Measurements from ENCODE around the gene GDI1.
"Not testable (repeated sequence)": the region's sequence is repeated elsewhere in the genome, so short reads cannot be mapped to it uniquely, and the experiment has no call there.

Gene GDI1

DNA sequence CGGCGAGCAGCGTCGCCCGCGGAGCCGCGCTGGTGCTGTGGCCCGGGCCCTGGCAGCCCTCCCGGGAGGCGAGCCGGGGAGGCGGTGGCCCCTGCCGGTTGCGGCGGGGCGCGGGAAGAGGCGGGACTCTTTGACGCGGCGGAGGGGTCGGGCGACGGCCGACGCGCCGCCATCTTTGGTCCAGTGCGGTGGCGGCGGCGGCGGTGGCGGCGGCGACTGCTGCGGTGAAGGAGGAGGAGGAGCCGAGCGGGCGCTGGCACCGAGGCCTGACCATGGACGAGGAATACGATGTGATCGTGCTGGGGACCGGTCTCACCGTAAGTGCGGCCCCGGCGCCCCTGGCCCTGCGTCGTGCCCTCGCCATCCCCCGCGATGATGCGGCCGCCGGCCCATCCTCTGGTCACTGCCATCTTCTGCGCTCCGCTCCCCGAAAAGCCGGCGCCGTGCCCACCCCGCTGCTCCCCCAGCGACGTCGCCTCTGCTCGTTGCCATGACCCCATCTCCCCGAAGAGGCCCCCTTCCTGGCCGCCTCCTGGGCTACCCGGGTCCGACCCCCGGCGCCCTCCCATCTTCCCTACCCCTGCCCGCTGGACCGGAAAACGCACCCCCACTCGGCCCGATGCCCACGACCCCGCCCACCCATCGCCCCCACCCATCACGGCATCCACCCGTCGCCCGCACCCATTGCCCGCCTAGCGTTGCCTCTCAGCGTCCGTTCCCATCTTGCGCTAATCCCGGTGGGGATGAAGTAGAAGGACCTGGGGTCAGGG is at the start of gene GDI1:
TSS of gene GDI1 (plus strand) at position 172 of the 770 bp plus-strand sequence. CDS start at position 273, 101 bp downstream.
- Histone ChIP-seq H3K4me3 (peak within 1 kb of the TSS; percentile 66 to 83 (median 77)), H4K20me1 (peaks cover 5 to 81% (median 52%) of the 10 kb centered on the region in 11 experiments; a peak in 20 of 22 replicates), H3K9ac (peak within 1 kb of the TSS; percentile 79 to 89 (median 84)), H3K36me3 (peaks cover 20 to 74% (median 56%) of the 10 kb centered on the region in 11 experiments; a peak in 21 of 22 replicates), H3K9me3 (replicated peaks in 1 of 11) (peaks cover 0 to 29% (median 12%) of the 10 kb centered on the region in 11 experiments; a peak in 12 of 22 replicates), H3K4me2 (peak within 1 kb of the TSS; percentile 79 to 90 (median 86)), H3K4me1 (peaks cover 13 to 40% (median 22%) of the 10 kb centered on the region in 10 experiments; a peak in 19 of 20 replicates), H3K27ac (peak within 1 kb of the TSS; percentile 73 to 90 (median 86); a peak in 21 of 22 replicates), H3K27me3 (peaks cover 3 to 51% (median 33%) of the 10 kb centered on the region in 11 experiments; a peak in 16 of 22 replicates)
- no peak for TF ChIP-seq Cebpa-rat (IDR thresholded peaks at IDR 0.05)

DNA sequence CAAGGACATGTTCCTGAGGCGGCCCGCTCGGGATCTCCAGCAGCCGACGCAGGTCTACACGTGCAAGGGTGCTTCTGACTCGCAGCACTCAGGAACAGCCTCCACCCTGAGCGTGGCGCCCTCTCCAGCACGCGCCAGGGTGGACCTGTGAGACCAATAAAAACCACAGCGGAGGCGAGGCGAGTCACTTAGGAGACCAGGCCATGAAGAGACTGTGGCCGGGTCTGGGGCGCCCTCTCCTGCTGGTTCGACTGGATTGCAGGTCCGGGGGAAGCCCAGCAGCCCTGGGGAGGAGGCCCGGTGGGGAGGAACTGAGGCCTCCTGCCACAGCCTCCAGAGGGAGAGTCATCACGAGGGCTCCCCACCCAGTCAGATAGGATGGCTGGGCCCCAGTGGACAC is 48.9 kb upstream of the GDI1 start:
- H3K4me2 ChIP-seq, H3K36me3 ChIP-seq, H3K4me1 ChIP-seq, H3K27ac ChIP-seq, H3K4me3 ChIP-seq, H3K27me3 ChIP-seq, H3K9ac ChIP-seq, H4K20me1 ChIP-seq: not testable (repeated sequence)
- peaks cover 0 to 14% (median 6%) of the 10 kb centered on the region in 11 experiments; a peak in 5 of 22 replicates for H3K9me3 ChIP-seq (replicated peaks in 1 of 11)

DNA sequence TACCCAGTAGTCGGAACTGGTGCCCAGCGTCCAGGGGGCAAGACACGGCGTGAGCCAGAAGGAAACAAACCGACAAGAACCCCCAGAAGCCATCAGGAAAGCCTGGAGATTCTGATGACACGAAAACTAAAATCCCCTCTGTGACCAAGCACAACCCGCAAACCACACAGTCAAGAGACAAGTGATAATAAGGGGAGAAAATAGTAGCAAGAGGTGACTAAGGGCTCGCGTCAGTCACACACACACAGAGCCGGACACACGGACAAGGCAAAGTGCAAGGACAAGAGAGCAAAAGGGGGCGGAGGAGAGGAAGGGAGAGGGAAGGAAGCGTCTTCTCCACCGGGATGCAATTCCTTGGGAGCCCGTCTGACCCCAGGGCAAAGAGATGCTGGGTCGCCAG is 48.3 kb upstream of the GDI1 start:
- not testable (repeated sequence) for H3K27ac ChIP-seq, H3K36me3 ChIP-seq, H3K4me1 ChIP-seq, H3K4me3 ChIP-seq, H3K4me2 ChIP-seq, H3K27me3 ChIP-seq, H4K20me1 ChIP-seq, H3K9ac ChIP-seq
- peaks cover 0 to 11% (median 6%) of the 10 kb centered on the region in 11 experiments; a peak in 5 of 22 replicates for H3K9me3 ChIP-seq (replicated peaks in 1 of 11)

DNA sequence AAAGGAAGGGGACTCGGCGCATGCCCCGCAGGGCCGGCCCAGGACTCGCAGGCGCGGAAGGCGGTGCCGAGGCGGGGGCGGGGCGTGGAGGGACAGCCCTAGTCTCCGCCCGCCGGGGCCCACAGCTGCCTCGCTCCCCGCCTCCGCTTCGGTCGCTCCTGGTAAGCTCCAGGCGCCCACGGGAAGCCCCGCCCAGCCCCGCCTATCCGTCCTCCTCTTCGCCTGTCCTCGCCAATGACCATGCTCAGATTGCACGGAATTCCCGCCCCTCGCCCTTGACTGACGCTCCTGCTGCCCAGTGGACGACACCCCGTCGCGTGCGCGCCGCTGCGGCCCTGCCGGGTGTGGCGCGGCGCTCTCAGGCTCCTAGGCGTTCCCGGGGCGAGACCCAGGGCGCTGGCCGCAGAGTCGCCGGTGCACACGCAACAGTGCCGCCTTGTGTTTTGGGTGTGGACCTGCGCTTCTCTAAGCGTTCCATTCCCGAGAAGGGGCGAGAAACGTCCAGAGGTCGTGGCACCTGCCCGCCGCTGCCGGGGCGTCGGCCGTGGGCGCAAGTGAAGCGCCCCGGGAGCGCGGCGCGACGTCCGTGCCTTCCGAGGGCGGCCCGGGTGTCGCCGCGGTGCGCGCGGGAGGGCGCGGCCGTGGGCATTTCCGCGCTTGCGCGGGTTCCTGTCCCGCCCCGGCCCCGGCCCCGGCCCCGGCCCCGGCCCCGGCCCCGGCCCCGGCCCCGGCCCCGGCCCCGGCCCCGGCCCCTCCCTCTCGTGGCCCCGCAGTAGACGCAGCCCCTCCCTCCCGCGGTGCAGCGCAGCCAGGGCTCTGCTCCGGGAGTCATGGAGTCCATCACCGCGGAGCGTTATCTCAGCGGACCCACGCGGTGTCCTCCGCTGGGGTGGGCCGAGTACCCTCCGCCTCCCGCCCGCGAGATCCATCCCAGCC is 46.9 kb upstream of the GDI1 start:
- not testable (repeated sequence) for H3K4me2 ChIP-seq; H3K27ac ChIP-seq; H4K20me1 ChIP-seq; H3K9ac ChIP-seq; H3K27me3 ChIP-seq; H3K4me1 ChIP-seq; H3K9me3 ChIP-seq (replicated peaks in 1 of 11); H3K4me3 ChIP-seq; H3K36me3 ChIP-seq

DNA sequence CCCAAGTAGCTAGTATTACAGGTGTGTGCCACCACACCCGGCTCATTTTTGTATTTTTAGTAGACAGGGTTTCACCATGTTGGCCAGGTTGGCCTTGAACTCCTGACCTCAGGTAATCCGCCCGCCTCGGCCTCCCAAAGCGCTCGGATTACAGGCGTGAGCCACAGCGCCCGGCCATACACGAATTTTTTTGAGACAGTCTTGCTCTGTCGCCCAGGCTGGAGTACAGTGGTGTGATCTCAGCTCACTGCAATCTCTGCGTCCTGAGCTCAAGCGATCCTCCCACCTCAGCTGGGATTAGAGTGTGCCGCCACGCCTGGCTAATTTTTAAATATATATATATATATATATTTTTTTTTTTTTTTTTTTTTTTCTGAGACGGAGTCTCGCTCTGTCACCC is 40.6 kb upstream of the GDI1 start:
- Histone ChIP-seq H3K9ac (peak overlapping the region in 9 of 11 experiments; percentile 94 to 100 (median 96); a peak in 18 of 22 replicates), H3K27ac (peak overlapping the region in 6 of 11 experiments; percentile 97 to 99 (median 98); a peak in 9 of 22 replicates), H3K4me2 (peak overlapping the region in 9 of 11 experiments; percentile 14 to 90 (median 82); a peak in 16 of 22 replicates), H4K20me1 (peaks cover 24 to 27% (median 26%) of the 10 kb centered on the region in 11 experiments; a peak in 21 of 22 replicates), H3K36me3 (peaks cover 22 to 26% (median 24%) of the 10 kb centered on the region in 11 experiments), H3K27me3 (peaks cover 0 to 23% (median 5%) of the 10 kb centered on the region in 11 experiments; a peak in 8 of 22 replicates), H3K4me1 (peaks cover 0 to 20% (median 9%) of the 10 kb centered on the region in 10 experiments; a peak in 13 of 20 replicates), H3K4me3 (peak overlapping the region in 7 of 10 experiments; percentile 54 to 86 (median 78); a peak in 12 of 20 replicates), H3K9me3 (replicated peaks in 1 of 11) (peaks cover 16 to 38% (median 28%) of the 10 kb centered on the region in 11 experiments; a peak in 21 of 22 replicates)

DNA sequence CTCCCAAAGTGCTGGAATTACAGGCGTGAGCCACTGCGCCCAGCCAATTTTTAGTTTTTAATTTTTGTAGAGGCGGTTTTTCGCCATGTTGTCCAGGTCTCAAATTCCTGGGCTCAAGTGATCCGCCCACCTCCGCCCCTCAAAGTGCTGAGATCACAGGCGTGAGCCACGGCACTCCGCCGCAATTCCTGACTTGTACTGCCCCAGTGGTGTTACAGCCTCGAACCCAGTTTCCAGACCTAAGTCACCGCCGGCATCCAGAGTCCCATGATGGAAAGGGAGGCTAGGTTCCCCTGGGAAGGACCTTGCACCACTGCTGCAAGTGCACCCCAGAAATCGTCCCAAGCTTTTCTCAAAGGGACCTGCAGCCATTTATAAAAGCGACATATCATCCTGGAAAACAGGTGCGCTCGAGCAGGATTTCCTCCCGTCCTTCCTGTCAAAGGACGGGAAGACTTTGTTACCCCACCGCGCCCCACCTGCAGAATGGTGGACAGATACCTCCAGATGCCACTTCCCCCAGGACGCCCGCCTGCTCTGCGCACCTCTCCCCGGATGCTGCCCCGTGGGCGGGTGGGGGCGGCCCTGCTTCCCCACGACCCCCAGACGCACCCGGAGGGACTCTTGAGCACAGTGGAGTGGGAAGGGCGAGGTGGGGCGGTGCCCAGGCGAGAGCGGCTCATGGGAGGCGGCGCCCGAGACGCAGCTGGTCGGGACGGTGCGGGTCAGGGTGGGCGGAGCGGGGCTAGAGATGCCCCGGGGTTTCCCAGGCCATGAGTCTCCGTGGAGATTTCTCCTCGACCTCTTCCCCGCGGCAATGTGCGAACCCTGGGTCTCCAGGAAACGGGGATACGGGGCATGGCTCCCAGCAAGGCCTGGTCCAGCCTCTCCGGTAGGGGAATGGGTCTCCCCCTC is 39.7 kb upstream of the GDI1 start:
- H3K27me3 ChIP-seq: peaks cover 0 to 32% (median 12%) of the 10 kb centered on the region in 11 experiments; a peak in 14 of 22 replicates
- peak overlapping the region; percentile 72 to 90 (median 83) for H3K4me2 ChIP-seq
- H3K27ac ChIP-seq: peak overlapping the region; percentile 94 to 99 (median 98)
- peak overlapping the region; percentile 94 to 100 (median 96) for H3K9ac ChIP-seq
- H3K9me3 ChIP-seq (replicated peaks in 1 of 11): peaks cover 16 to 38% (median 28%) of the 10 kb centered on the region in 11 experiments; a peak in 21 of 22 replicates
- H4K20me1 ChIP-seq: peaks cover 31 to 35% (median 34%) of the 10 kb centered on the region in 11 experiments; a peak in 21 of 22 replicates
- no peak for TF ChIP-seq Cebpa-rat (IDR thresholded peaks at IDR 0.05)
- H3K4me1 ChIP-seq: peaks cover 0 to 20% (median 9%) of the 10 kb centered on the region in 10 experiments; a peak in 13 of 20 replicates
- peak overlapping the region; percentile 54 to 86 (median 79) for H3K4me3 ChIP-seq
- H3K36me3 ChIP-seq: peaks cover 22 to 26% (median 24%) of the 10 kb centered on the region in 11 experiments

DNA sequence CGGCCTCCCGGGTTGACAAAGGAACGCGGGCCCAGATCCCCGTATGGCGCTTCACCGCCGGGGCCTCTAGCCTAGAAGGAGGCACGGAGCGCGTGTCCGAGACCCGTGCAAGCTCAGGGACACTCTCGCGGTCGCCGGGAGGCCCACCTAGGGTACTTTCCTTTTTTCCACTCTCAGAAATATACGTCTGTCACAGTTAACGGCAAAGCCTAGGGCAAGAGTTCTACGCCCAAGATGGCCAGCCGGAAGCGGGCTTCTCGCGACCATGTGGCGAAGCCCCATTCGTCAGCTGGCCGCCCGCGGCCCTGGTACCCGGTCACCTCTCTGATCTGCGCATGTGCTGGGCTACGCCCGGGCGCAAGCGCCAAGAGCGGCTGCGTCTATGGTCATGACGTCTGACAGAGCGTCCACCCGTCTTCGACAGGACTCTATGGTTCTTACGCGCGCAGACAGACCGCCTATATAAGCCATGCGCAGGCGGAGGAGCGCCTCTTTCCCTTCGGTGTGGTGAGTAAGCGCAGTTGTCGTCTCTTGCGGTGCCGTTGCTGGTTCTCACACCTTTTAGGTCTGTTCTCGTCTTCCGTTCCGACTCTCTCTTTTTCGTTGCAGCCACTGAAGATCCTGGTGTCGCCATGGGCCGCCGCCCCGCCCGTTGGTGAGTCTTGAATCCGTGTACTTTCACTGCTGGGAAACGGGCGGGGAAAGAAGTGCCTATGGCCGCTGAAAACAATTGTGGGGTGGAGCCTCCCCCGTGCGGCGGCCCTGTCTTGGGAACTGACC is 38.9 kb upstream of the GDI1 start, which contains the start of gene RPL10:
TSS of gene RPL10 (plus strand) at position 490 of the 780 bp plus-strand sequence. CDS start at position 633, 143 bp downstream.
- Histone ChIP-seq H3K4me3 (peak within 1 kb of the TSS; percentile 54 to 86 (median 79)), H3K4me2 (peak within 1 kb of the TSS; percentile 80 to 92 (median 86)), H3K36me3 (peaks cover 22 to 26% (median 24%) of the 10 kb centered on the region in 11 experiments), H3K9me3 (replicated peaks in 1 of 11) (peaks cover 16 to 38% (median 28%) of the 10 kb centered on the region in 11 experiments; a peak in 21 of 22 replicates), H3K27ac (peak within 1 kb of the TSS; percentile 94 to 99 (median 98)), H3K9ac (peak within 1 kb of the TSS; percentile 94 to 100 (median 96)), H3K4me1 (peaks cover 0 to 20% (median 9%) of the 10 kb centered on the region in 10 experiments; a peak in 13 of 20 replicates), H3K27me3 (peaks cover 0 to 39% (median 15%) of the 10 kb centered on the region in 11 experiments; a peak in 16 of 22 replicates), H4K20me1 (peaks cover 36 to 44% (median 42%) of the 10 kb centered on the region in 11 experiments; a peak in 21 of 22 replicates)
- no peak for TF ChIP-seq Cebpa-rat (IDR thresholded peaks at IDR 0.05)

Data from BLaER1 treated with 17β-estradiol and CSF1 and Interleukin-3, amounts not matched to agents 10 nM and 100 nM (cell line).